ENCODE data around the gene WDR44. TPM values are rescaled to one million over a fixed set of nuclear protein-coding genes. Genes with fewer than 3 reads are reported as not detected.

The WDR44 gene
- total and polyA plus RNA-seq, 2 donors (not counting 3 experiments of a cell fraction or from before 2014, with no cell fraction given) = 6.5 to 17.4 TPM

- DNase-seq (ENCODE audit: low read depth, low spot score) (no peak), FAIRE-seq (peak; percentile 24)
- Histone ChIP-seq H3K9ac (replicated peaks; ENCODE audit: extremely low read depth, insufficient read depth, low read length) (no peak overlapping the region), H3K27me3 (ENCODE audit: control insufficient read depth in 2 of 2, insufficient read depth in 2 of 2, low read length in 2 of 2) (peaks cover 13 to 20% of the 10 kb centered on the region in 2 experiments), H3K4me2 (ENCODE audit: insufficient read depth, low read length) (no peak overlapping the region), H3K27ac (ENCODE audit: insufficient read depth, low read depth, low read length) (no peak overlapping the region), H3K9me1 (replicated peaks; ENCODE audit: control insufficient read depth, extremely low read depth, insufficient read depth, low read length) (no peaks in the 10 kb centered on the region), H3K9me3 (replicated peaks; ENCODE audit: control insufficient read depth, insufficient read depth, low read length) (no peaks in the 10 kb centered on the region), H3K4me1 (ENCODE audit: control insufficient read depth, extremely low read depth, insufficient read depth, low read length) (peaks cover 3% of the 10 kb centered on the region), H2AFZ (ENCODE audit: low read depth, low read length) (no peak overlapping the region), H3K79me2 (ENCODE audit: control insufficient read depth, insufficient read depth, low read length) (no peaks in the 10 kb centered on the region), H4K20me1 (replicated peaks; ENCODE audit: control insufficient read depth, extremely low read depth, insufficient read depth, low read length) (no peaks in the 10 kb centered on the region), H3K4me3 (replicated peaks in 1 of 3; ENCODE audit: insufficient read depth in 1 of 3, low read depth in 1 of 3, low read length in 3 of 3) (no peak overlapping the region), H3K36me3 (ENCODE audit: control insufficient read depth in 2 of 2, extremely low read depth in 1 of 2, insufficient read depth in 2 of 2, low read length in 2 of 2) (no peaks in the 10 kb centered on the region)
- dilution Hi-C loops (cut with MboI; ENCODE audit: extremely low pct_ligation_motif_present, low sequenced_read_pairs) (no loop called here), intact Hi-C loops (cut with micrococcal nuclease) (loop anchor here (10.0 kb wide), 1 partner anchor 111 kb away; no protein-coding TSS in a partner anchor)
- no TSS peak for BruUV-seq (replicated peaks)
- TF ChIP-seq MYC (IDR thresholded peaks at IDR 0.05; ENCODE audit: low read depth, low read length) = no peak
- TF ChIP-seq CTCF (IDR thresholded peaks at IDR 0.05; ENCODE audit: extremely low read depth in 1 of 2, insufficient read depth in 1 of 2, low read depth in 1 of 2, low read length in 2 of 2) = no peak
- TF ChIP-seq FOS (IDR thresholded peaks at IDR 0.05; ENCODE audit: borderline replicate concordance, insufficient read depth, low read length) = no peak
- TF ChIP-seq MAX (IDR thresholded peaks at IDR 0.05; ENCODE audit: insufficient read depth, insufficient read length) = no peak
- TF ChIP-seq JUN (IDR thresholded peaks at IDR 0.05; ENCODE audit: borderline replicate concordance, insufficient read depth, insufficient read length, low read depth) = no peak
- no peak for TF ChIP-seq GATA2 (IDR thresholded peaks at IDR 0.05; ENCODE audit: insufficient read depth, insufficient read length, low read depth, low read length)
- ChIA-PET POLR2A (no interaction called here), CTCF (no interaction called here)
These were observed 147.9 kb downstream of the WDR44 start for GRCh38 chrX:118493653-118494297.
